HG02763 (cell line): ENCODE results near the gene KRTAP10-4.
"Not testable (repeated sequence)": the region's sequence is repeated elsewhere in the genome, so short reads cannot be mapped to it uniquely, and the experiment has no call there.

Source experiments
- ATAC-seq: cut with Tn5 transposase; IDR thresholded peaks from one replicate; pipeline ENCODE4 v1.9.1; 2021; ENCODE audit warnings: mild to moderate bottlenecking, moderate library complexity; ENCODE audit not compliant: unreplicated experiment

The KRTAP10-4 gene

GRCh38 chr21:44556879-44557278 is 16.6 kb upstream of the KRTAP10-4 start:
- no peak for ATAC-seq

- no peak for ATAC-seq
These were observed 15.8 kb upstream of the KRTAP10-4 start for GRCh38 chr21:44557491-44558328.

- not testable (repeated sequence) for ATAC-seq
These were observed 15.2 kb upstream of the KRTAP10-4 start for GRCh38 chr21:44558329-44558675.

GRCh38 chr21:44558695-44559094 is 14.8 kb upstream of the KRTAP10-4 start, which contains the start of gene KRTAP10-3:
KRTAP10-3 (minus strand) TSS chr21:44558795; CDS start chr21:44558715, 80 bp downstream.
- ATAC-seq: no peak

GRCh38 chr21:44564099-44564498 is 9.4 kb upstream of the KRTAP10-4 start:
- ATAC-seq: no peak

- ATAC-seq: no peak
These were observed 8.5 kb upstream of the KRTAP10-4 start for GRCh38 chr21:44564886-44565598.

- no peak for ATAC-seq
These were observed 7.1 kb upstream of the KRTAP10-4 start for GRCh38 chr21:44566403-44566802.

- no peak for ATAC-seq
These were observed 5.9 kb upstream of the KRTAP10-4 start for GRCh38 chr21:44567481-44568171.

GRCh38 chr21:44568261-44568660 is 5.3 kb upstream of the KRTAP10-4 start:
- no peak for ATAC-seq

- no peak for ATAC-seq
These were observed 4.6 kb upstream of the KRTAP10-4 start for GRCh38 chr21:44568667-44569556.

GRCh38 chr21:44569861-44570517 is 3.5 kb upstream of the KRTAP10-4 start:
- ATAC-seq: no peak

- no peak for ATAC-seq
These were observed 2.2 kb upstream of the KRTAP10-4 start for GRCh38 chr21:44571296-44571695.

- no peak for ATAC-seq
These were observed 1.4 kb upstream of the KRTAP10-4 start for GRCh38 chr21:44571844-44572782.

GRCh38 chr21:44572959-44573583 is 458 bp upstream of the KRTAP10-4 start:
- no peak for ATAC-seq

GRCh38 chr21:44574457-44575306 is 1.2 kb downstream of the KRTAP10-4 start:
- no peak for ATAC-seq

- no peak for ATAC-seq
These were observed 1.9 kb downstream of the KRTAP10-4 start for GRCh38 chr21:44575307-44576024.

GRCh38 chr21:44576025-44576420 is 2.5 kb downstream of the KRTAP10-4 start:
- ATAC-seq: no peak
